Measurements from ENCODE around the gene IRAK2. TPM values are rescaled to one million over a fixed set of nuclear protein-coding genes. Genes with fewer than 3 reads are reported as not detected.
A peak's percentile ranks its signal among the peaks of the same experiment; 100 is the strongest.
"Not testable (repeated sequence)": the region's sequence is repeated elsewhere in the genome, so short reads cannot be mapped to it uniquely, and the experiment has no call there.

The IRAK2 gene
- total RNA-seq, 2 donors from 2014 or later, result 1.0 to 2.6 TPM

- no peak for DNase-seq
- Histone ChIP-seq H3K27me3 (no peaks in the 10 kb centered on the region), H3K9ac (ENCODE audit: low read depth in 2 of 2, low read length in 2 of 2) (no peak overlapping the region), H3K4me3 (no peak overlapping the region), H3K27ac (peak overlapping the region; percentile 53), H3K4me1 (no peaks in the 10 kb centered on the region), H3K9me3 (no peaks in the 10 kb centered on the region), H3K36me3 (no peaks in the 10 kb centered on the region)
- TF ChIP-seq, protein P1, sequence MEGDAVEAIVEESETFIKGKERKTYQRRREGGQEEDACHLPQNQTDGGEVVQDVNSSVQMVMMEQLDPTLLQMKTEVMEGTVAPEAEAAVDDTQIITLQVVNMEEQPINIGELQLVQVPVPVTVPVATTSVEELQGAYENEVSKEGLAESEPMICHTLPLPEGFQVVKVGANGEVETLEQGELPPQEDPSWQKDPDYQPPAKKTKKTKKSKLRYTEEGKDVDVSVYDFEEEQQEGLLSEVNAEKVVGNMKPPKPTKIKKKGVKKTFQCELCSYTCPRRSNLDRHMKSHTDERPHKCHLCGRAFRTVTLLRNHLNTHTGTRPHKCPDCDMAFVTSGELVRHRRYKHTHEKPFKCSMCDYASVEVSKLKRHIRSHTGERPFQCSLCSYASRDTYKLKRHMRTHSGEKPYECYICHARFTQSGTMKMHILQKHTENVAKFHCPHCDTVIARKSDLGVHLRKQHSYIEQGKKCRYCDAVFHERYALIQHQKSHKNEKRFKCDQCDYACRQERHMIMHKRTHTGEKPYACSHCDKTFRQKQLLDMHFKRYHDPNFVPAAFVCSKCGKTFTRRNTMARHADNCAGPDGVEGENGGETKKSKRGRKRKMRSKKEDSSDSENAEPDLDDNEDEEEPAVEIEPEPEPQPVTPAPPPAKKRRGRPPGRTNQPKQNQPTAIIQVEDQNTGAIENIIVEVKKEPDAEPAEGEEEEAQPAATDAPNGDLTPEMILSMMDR (IDR thresholded peaks at IDR 0.05), result no peak
- intact Hi-C loops (cut with DNase I), result no loop called here
Observed at GRCh38 chr3:10173926-10174435, 9.3 kb downstream of the IRAK2 start.

GRCh38 chr3:10175334-10175733, 10.6 kb downstream of the IRAK2 start:
- H3K4me3 ChIP-seq; H3K36me3 ChIP-seq; H3K9ac ChIP-seq (ENCODE audit: low read depth in 2 of 2, low read length in 2 of 2); H3K27ac ChIP-seq; DNase-seq; H3K27me3 ChIP-seq; H3K4me1 ChIP-seq; intact Hi-C loops (cut with DNase I); H3K9me3 ChIP-seq: not testable (repeated sequence)

- H3K4me1 ChIP-seq; intact Hi-C loops (cut with DNase I); H3K4me3 ChIP-seq; H3K9ac ChIP-seq (ENCODE audit: low read depth in 2 of 2, low read length in 2 of 2); H3K9me3 ChIP-seq; DNase-seq; H3K36me3 ChIP-seq; H3K27me3 ChIP-seq; H3K27ac ChIP-seq: not testable (repeated sequence)
Observed at GRCh38 chr3:10176150-10176549, 11.4 kb downstream of the IRAK2 start.

DNA sequence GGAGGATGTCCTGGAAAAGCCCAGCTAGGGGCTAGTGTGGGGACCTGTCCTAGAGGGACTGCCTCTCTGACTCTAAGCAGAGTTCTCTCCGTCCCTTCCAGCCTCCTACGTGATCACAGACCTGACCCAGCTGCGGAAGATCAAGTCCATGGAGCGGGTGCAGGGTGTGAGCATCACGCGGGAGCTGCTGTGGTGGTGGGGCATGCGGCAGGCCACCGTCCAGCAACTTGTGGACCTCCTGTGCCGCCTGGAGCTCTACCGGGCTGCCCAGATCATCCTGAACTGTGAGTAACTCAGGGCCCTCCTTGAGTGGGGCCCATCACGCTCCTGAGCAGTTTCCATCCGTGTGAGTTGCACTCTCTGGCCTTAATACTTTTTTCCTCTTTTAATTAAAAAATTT, 13.0 kb downstream of the IRAK2 start:
- DNase-seq, result no peak
- Histone ChIP-seq H3K9ac (ENCODE audit: low read depth in 2 of 2, low read length in 2 of 2) (no peak overlapping the region), H3K4me1 (no peaks in the 10 kb centered on the region), H3K27ac (no peak overlapping the region), H3K4me3 (no peak overlapping the region), H3K27me3 (no peaks in the 10 kb centered on the region), H3K36me3 (no peaks in the 10 kb centered on the region), H3K9me3 (no peaks in the 10 kb centered on the region)
- TF ChIP-seq, protein P1 (IDR thresholded peaks at IDR 0.05), result no peak
- intact Hi-C loops (cut with DNase I), result no loop called here

- H3K4me1 ChIP-seq, result no peaks in the 10 kb centered on the region
- no peak overlapping the region for H3K4me3 ChIP-seq
- H3K36me3 ChIP-seq, result no peaks in the 10 kb centered on the region
- intact Hi-C loops (cut with DNase I), result no loop called here
- H3K9me3 ChIP-seq, result no peaks in the 10 kb centered on the region
- TF ChIP-seq, protein P1 (IDR thresholded peaks at IDR 0.05), result no peak
- no peak overlapping the region for H3K27ac ChIP-seq
- no peaks in the 10 kb centered on the region for H3K27me3 ChIP-seq
- DNase-seq, result no peak
- H3K9ac ChIP-seq (ENCODE audit: low read depth in 2 of 2, low read length in 2 of 2), result no peak overlapping the region
Observed at GRCh38 chr3:10178892-10179291, 14.2 kb downstream of the IRAK2 start.

DNA sequence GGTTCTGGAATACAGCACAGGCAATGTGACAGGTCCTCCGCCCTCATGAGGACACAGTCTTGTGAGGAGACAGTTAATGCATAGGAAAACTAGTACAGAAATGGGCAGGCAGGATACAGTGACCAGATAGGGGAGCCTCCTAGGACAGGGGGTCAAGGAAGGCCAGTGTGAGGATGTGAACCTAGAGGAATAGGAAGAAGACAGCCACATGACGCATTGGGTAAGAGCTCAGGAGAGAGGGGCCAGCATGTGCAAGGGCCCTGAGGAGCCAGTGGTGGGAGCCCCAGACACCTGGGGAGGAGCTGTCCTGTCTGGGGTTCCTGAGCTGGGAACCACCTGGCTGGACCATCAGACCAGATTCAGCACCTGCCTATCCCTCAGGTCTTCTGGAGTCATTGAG, 15.6 kb downstream of the IRAK2 start:
- no peaks in the 10 kb centered on the region for H3K9me3 ChIP-seq
- TF ChIP-seq, protein P1 (IDR thresholded peaks at IDR 0.05), result no peak
- no peak overlapping the region for H3K9ac ChIP-seq (ENCODE audit: low read depth in 2 of 2, low read length in 2 of 2)
- intact Hi-C loops (cut with DNase I), result no loop called here
- H3K27me3 ChIP-seq, result no peaks in the 10 kb centered on the region
- no peak overlapping the region for H3K27ac ChIP-seq
- H3K4me3 ChIP-seq, result no peak overlapping the region
- H3K4me1 ChIP-seq, result no peaks in the 10 kb centered on the region
- H3K36me3 ChIP-seq, result no peaks in the 10 kb centered on the region
- no peak for DNase-seq
